Breast epithelium (tissue), 4 donors: Measurements from ENCODE around the gene TRMT61B. TPM values are rescaled to one million over a fixed set of nuclear protein-coding genes. Genes with fewer than 3 reads are reported as not detected.

Experiments used
- DNase-seq, 2 donors: peaks; one replicate each; pipeline ENCODE4 v3.0.0-alpha.2; 2019; ENCODE audit warnings: low spot score in 2 of 2
- H3K27ac ChIP-seq, 2 donors: fragments of 200-600 bp; sonication (generic) in 1 of 2; one replicate each; pipeline ENCODE4 v1.5.1; 2016 to 2019; ENCODE audit warnings: mild to moderate bottlenecking in 1 of 2
- H3K27me3 ChIP-seq, 2 donors: fragments of 200-600 bp; sonication (generic) in 1 of 2; one replicate each; pipeline versions ENCODE4 v1.5.1 to v1.6.0; 2017 to 2019; ENCODE audit warnings: control low read depth in 1 of 2, mild to moderate bottlenecking in 1 of 2
- H3K36me3 ChIP-seq: fragments of 200-600 bp; one replicate; pipeline ENCODE4 v1.5.1; 2019
- H3K4me1 ChIP-seq, 2 donors: fragments of 200-600 bp; sonication (generic); one replicate each; pipeline ENCODE4 v1.5.1; 2016 to 2019; ENCODE audit warnings: control low read depth in 1 of 2
- H3K4me3 ChIP-seq, 3 donors: fragments of 200-600 bp; sonication (generic); 1 replicate in 2 of 3; 2 replicates in 1 of 3; pipeline ENCODE4 v1.5.1; 2016 to 2019; ENCODE audit warnings: mild to moderate bottlenecking in 3 of 3, moderate library complexity in 2 of 3
- H3K9me3 ChIP-seq, 2 donors: fragments of 200-600 bp; sonication (generic) in 1 of 2; one replicate each; pipeline ENCODE4 v1.5.1; 2016 to 2019; ENCODE audit warnings: control low read depth in 1 of 2
- CTCF ChIP-seq, 3 donors: fragments of 450-650 bp; IDR thresholded peaks; one replicate each; pipeline ENCODE4 v1.5.1; 2016 to 2017; ENCODE audit warnings: antibody characterized with exemption in 3 of 3, mild to moderate bottlenecking in 3 of 3, moderate library complexity in 3 of 3
- POLR2A ChIP-seq: fragments of 450-650 bp; IDR thresholded peaks from one replicate; pipeline ENCODE4 v1.6.1; 2016; ENCODE audit warnings: antibody characterized with exemption, mild to moderate bottlenecking, moderate library complexity
- POLR2AphosphoS5 ChIP-seq, 3 donors: sonication (generic); formaldehyde crosslinking; IDR thresholded peaks; one replicate each; pipeline ENCODE4 v1.6.1; 2017; ENCODE audit warnings: antibody characterized with exemption in 3 of 3
- intact Hi-C: fragments of 100-400 bp; cut with DNase I; formaldehyde crosslinking; loops from one replicate; pipeline ENCODE4 v1.15.1; 2023; ENCODE audit warnings: low total_unique reads
- total RNA-seq, 3 donors: library from RNA; depleted of rRNA; stranded (reverse); fragments of >200 nt; gene quantifications; one replicate each; pipeline ENCODE4 v1.1.0, GENCODE V29; 2016

TRMT61B gene
- total RNA-seq, 3 donors from 2014 or later: 8.5 to 18.1 (median 13.8) TPM

- Histone ChIP-seq H3K27me3 (no peaks in the 10 kb centered on the region), H3K36me3 (no peaks in the 10 kb centered on the region), H3K9me3 (no peaks in the 10 kb centered on the region), H3K4me1 (no peaks in the 10 kb centered on the region), H3K27ac (no peak overlapping the region), H3K4me3 (no peak overlapping the region)
- DNase-seq: no peak
- TF ChIP-seq POLR2AphosphoS5 (IDR thresholded peaks at IDR 0.05) (no peak), POLR2A (no peak), CTCF (IDR thresholded peaks at IDR 0.05) (no peak)
- intact Hi-C loops: no loop called here
These were observed 36.2 kb downstream of the TRMT61B start for GRCh38 chr2:28833740-28834470.

- no peaks in the 10 kb centered on the region for H3K27me3 ChIP-seq
- TF ChIP-seq POLR2A (no peak), POLR2AphosphoS5 (IDR thresholded peaks at IDR 0.05) (no peak), CTCF (IDR thresholded peaks at IDR 0.05) (no peak)
- H3K4me1 ChIP-seq: no peaks in the 10 kb centered on the region
- intact Hi-C loops: no loop called here
- no peak overlapping the region for H3K27ac ChIP-seq
- no peak overlapping the region for H3K4me3 ChIP-seq
- no peaks in the 10 kb centered on the region for H3K9me3 ChIP-seq
- no peaks in the 10 kb centered on the region for H3K36me3 ChIP-seq
- no peak for DNase-seq
These were observed 41.7 kb downstream of the TRMT61B start for GRCh38 chr2:28828382-28828781.

GRCh38 chr2:28824870-28825269 is 45.2 kb downstream of the TRMT61B start:
- DNase-seq: no peak
- H3K9me3 ChIP-seq: no peaks in the 10 kb centered on the region
- no peaks in the 10 kb centered on the region for H3K27me3 ChIP-seq
- H3K27ac ChIP-seq: no peak overlapping the region
- no peak overlapping the region for H3K4me3 ChIP-seq
- intact Hi-C loops: no loop called here
- H3K36me3 ChIP-seq: no peaks in the 10 kb centered on the region
- H3K4me1 ChIP-seq: no peaks in the 10 kb centered on the region
- no peak for TF ChIP-seq POLR2AphosphoS5 (IDR thresholded peaks at IDR 0.05)
- no peak for TF ChIP-seq POLR2A
- no peak for TF ChIP-seq CTCF (IDR thresholded peaks at IDR 0.05)

- intact Hi-C loops: no loop called here
These were observed 45.9 kb downstream of the TRMT61B start for GRCh38 chr2:28824207-28824606.

More at GRCh38 chr2:28824207-28824606, 45.9 kb downstream of the TRMT61B start:
- Histone ChIP-seq H3K27ac (no peak overlapping the region), H3K36me3 (no peaks in the 10 kb centered on the region), H3K9me3 (no peaks in the 10 kb centered on the region), H3K27me3 (no peaks in the 10 kb centered on the region), H3K4me1 (no peaks in the 10 kb centered on the region), H3K4me3 (no peak overlapping the region)
- no peak for DNase-seq
- TF ChIP-seq CTCF (IDR thresholded peaks at IDR 0.05): no peak
- TF ChIP-seq POLR2A: no peak
- no peak for TF ChIP-seq POLR2AphosphoS5 (IDR thresholded peaks at IDR 0.05)
